Measurements from ENCODE around the gene CAST. TPM values are rescaled to one million over a fixed set of nuclear protein-coding genes. Genes with fewer than 3 reads are reported as not detected.
"Not testable (repeated sequence)": the region's sequence is repeated elsewhere in the genome, so short reads cannot be mapped to it uniquely, and the experiment has no call there.

CAST gene
- total RNA-seq, 1 donor from 2014 or later = 239 TPM

GRCh38 chr5:96743805-96744204 lies 81.6 kb downstream of the CAST start:
- Mint-ChIP-seq H3K4me3 (no peak overlapping the region), H3K36me3 (peaks cover 63% of the 10 kb centered on the region)
- no peak for TF ChIP-seq CTCF (conservative IDR thresholded peaks at IDR 0.05)

GRCh38 chr5:96744218-96744617 lies 82.0 kb downstream of the CAST start:
- not testable (repeated sequence) for H3K4me3 Mint-ChIP-seq; H3K27me3 Mint-ChIP-seq; H3K9me3 Mint-ChIP-seq; DNase-seq (ENCODE audit: extremely low spot score, unreplicated experiment)
- Mint-ChIP-seq H3K27ac (peak overlapping the region; percentile 65), H3K36me3 (peaks cover 67% of the 10 kb centered on the region), H3K4me1 (ENCODE audit: unreplicated experiment) (peaks cover 21% of the 10 kb centered on the region)

More at GRCh38 chr5:96743805-96744204, 81.6 kb downstream of the CAST start:
- H3K4me1 Mint-ChIP-seq (ENCODE audit: unreplicated experiment) = peaks cover 21% of the 10 kb centered on the region
- H3K9me3 Mint-ChIP-seq = no peaks in the 10 kb centered on the region
- H3K27me3 Mint-ChIP-seq = no peaks in the 10 kb centered on the region
- peak overlapping the region; percentile 65 for H3K27ac Mint-ChIP-seq
- no peak for DNase-seq (ENCODE audit: extremely low spot score, unreplicated experiment)

GRCh38 chr5:96745025-96745424 lies 82.8 kb downstream of the CAST start:
- TF ChIP-seq CTCF (conservative IDR thresholded peaks at IDR 0.05) = no peak
- Mint-ChIP-seq H3K36me3 (peaks cover 68% of the 10 kb centered on the region), H3K4me3 (no peak overlapping the region), H3K27me3 (no peaks in the 10 kb centered on the region), H3K27ac (no peak overlapping the region), H3K9me3 (no peaks in the 10 kb centered on the region), H3K4me1 (ENCODE audit: unreplicated experiment) (peaks cover 21% of the 10 kb centered on the region)
- no peak for DNase-seq (ENCODE audit: extremely low spot score, unreplicated experiment)

GRCh38 chr5:96745844-96746531 lies 83.8 kb downstream of the CAST start:
- peak overlapping the region; percentile 21 for H3K4me3 Mint-ChIP-seq
- no peak for TF ChIP-seq CTCF (conservative IDR thresholded peaks at IDR 0.05)
- H3K4me1 Mint-ChIP-seq (ENCODE audit: unreplicated experiment) = peaks cover 21% of the 10 kb centered on the region
- DNase-seq (ENCODE audit: extremely low spot score, unreplicated experiment) = no peak
- no peaks in the 10 kb centered on the region for H3K9me3 Mint-ChIP-seq
- peaks cover 58% of the 10 kb centered on the region for H3K36me3 Mint-ChIP-seq
- H3K27me3 Mint-ChIP-seq = no peaks in the 10 kb centered on the region
- peak overlapping the region; percentile 37 for H3K27ac Mint-ChIP-seq

- no peak for DNase-seq (ENCODE audit: extremely low spot score, unreplicated experiment)
- Mint-ChIP-seq H3K27me3 (no peaks in the 10 kb centered on the region), H3K9me3 (no peaks in the 10 kb centered on the region), H3K4me3 (no peak overlapping the region), H3K36me3 (peaks cover 47% of the 10 kb centered on the region), H3K4me1 (ENCODE audit: unreplicated experiment) (peaks cover 15% of the 10 kb centered on the region), H3K27ac (no peak overlapping the region)
- no peak for TF ChIP-seq CTCF (conservative IDR thresholded peaks at IDR 0.05)
Observed at GRCh38 chr5:96747720-96748119, 85.5 kb downstream of the CAST start.

GRCh38 chr5:96750110-96750822 lies 88.1 kb downstream of the CAST start:
- Mint-ChIP-seq H3K4me3 (no peak overlapping the region), H3K4me1 (ENCODE audit: unreplicated experiment) (peaks cover 22% of the 10 kb centered on the region), H3K27me3 (no peaks in the 10 kb centered on the region), H3K27ac (no peak overlapping the region), H3K36me3 (peaks cover 31% of the 10 kb centered on the region), H3K9me3 (no peaks in the 10 kb centered on the region)
- TF ChIP-seq CTCF (conservative IDR thresholded peaks at IDR 0.05) = no peak
- DNase-seq (ENCODE audit: extremely low spot score, unreplicated experiment) = no peak

All from type B pancreatic cell (in vitro differentiated cells).